GM18499 (cell line): Measurements from ENCODE around the gene TMEM120B.
"Not testable (repeated sequence)": the region's sequence is repeated elsewhere in the genome, so short reads cannot be mapped to it uniquely, and the experiment has no call there.

Experiments used
- ATAC-seq: cut with Tn5 transposase; IDR thresholded peaks from one replicate; pipeline ENCODE4 v1.9.1; 2021; ENCODE audit warnings: moderate number of reproducible peaks; ENCODE audit not compliant: insufficient read depth, unreplicated experiment

TMEM120B gene

GRCh38 chr12:121789233-121789781 lies 76.8 kb downstream of the TMEM120B start:
- no peak for ATAC-seq

GRCh38 chr12:121789800-121790728 lies 77.5 kb downstream of the TMEM120B start:
- no peak for ATAC-seq

- not testable (repeated sequence) for ATAC-seq
Observed at GRCh38 chr12:121790785-121791184, 78.2 kb downstream of the TMEM120B start.

GRCh38 chr12:121791671-121792551 lies 79.4 kb downstream of the TMEM120B start:
- no peak for ATAC-seq

- ATAC-seq: no peak
Observed at GRCh38 chr12:121792607-121793439, 80.3 kb downstream of the TMEM120B start.

GRCh38 chr12:121793440-121793837 lies 80.9 kb downstream of the TMEM120B start, which contains the start of gene RHOF:
Gene RHOF (minus strand): TSS chr12:121793688. CDS start chr12:121793633, 55 bp downstream.
- no peak for ATAC-seq

GRCh38 chr12:121793838-121794533 lies 81.4 kb downstream of the TMEM120B start:
- no peak for ATAC-seq

GRCh38 chr12:121794534-121795033 lies 82.0 kb downstream of the TMEM120B start:
- ATAC-seq: no peak

DNA sequence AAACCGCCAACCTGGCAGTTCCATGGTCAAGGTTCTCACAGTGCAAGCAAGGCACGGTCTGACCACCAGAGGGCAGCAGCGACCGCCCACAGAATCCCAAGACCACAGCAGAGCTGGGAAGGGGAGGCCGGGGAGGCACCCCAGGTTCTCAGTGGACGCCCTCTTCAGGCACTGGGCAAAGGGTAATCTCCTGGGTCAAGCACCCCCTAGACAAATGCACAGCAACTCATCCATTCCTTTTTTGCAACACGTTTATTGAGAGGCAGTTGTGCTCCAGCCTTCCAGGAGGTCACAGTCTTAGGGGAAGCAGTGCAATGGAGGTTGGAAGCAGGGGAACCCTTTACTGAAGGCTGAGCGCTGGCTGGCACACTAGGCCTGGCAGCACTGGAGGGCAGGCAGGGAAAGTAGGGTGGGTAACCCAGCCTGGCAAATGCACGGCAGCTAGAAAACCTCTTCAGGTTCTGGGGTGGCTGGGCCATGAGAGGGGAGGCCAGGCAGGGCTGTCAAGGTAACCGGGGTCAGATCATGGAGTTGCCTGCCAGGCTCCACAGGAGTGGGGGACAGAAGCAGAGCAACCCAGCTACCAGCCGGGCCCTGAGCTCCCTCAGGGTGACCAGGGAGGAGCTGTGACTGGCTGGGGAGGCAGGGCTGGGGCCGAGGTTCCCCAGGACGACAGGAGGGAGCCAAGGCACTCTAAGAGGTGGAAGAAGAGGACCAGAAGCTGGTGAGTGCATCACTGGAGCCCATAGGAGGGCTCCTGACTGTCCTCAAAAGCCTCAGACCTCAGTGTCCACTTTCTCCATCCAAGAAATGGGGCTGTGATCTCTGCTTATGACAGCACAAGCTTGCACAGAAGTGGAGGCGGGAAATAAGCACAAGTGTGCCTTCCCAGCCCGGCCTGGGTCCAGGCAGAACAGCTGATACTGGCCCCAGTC lies 82.7 kb downstream of the TMEM120B start:
- no peak for ATAC-seq

GRCh38 chr12:121796855-121797751 lies 84.6 kb downstream of the TMEM120B start:
- no peak for ATAC-seq

DNA sequence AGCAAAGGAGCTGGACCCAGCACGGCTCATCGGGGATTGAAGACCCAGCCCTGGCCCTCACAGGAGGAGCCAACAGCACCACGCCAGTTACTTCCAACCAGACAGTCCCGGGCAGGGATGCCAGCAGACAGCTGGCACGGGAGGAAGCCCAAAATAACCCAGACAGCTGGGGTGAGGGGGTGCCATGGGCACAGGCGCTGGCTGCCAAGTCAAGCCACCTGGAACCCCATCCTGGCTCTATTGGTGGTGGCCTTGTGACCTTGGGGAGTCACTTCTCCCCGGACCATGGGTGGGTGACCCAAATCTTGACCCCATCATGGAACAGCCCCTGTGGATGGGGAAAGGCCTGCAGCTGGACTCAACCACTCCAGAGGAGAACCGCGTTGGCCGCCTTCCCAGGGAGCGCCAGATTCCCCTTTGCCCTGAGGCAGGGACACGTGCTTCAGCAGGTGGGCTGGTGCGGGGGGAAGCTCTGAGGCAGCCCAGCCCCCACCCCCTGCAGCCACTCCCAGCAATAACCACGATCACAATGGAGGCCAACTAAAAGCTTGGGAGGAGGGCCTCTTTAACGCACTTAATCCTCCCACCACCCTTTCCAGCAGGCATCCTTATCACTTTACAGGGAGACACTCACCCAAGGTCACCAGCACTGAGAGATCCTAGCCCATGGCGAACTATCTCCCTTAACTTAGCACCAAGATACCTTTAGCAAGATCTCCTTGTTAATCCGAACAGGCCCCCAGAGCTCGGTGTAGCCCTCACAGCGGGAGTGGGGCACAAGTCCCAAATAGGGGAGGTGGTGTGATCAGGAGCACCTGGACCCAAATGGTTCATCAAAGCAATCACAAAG lies 85.6 kb downstream of the TMEM120B start:
- no peak for ATAC-seq

- no peak for ATAC-seq
Observed at GRCh38 chr12:121798787-121799155, 86.2 kb downstream of the TMEM120B start.

GRCh38 chr12:121799156-121799841 lies 86.7 kb downstream of the TMEM120B start:
- ATAC-seq: no peak

DNA sequence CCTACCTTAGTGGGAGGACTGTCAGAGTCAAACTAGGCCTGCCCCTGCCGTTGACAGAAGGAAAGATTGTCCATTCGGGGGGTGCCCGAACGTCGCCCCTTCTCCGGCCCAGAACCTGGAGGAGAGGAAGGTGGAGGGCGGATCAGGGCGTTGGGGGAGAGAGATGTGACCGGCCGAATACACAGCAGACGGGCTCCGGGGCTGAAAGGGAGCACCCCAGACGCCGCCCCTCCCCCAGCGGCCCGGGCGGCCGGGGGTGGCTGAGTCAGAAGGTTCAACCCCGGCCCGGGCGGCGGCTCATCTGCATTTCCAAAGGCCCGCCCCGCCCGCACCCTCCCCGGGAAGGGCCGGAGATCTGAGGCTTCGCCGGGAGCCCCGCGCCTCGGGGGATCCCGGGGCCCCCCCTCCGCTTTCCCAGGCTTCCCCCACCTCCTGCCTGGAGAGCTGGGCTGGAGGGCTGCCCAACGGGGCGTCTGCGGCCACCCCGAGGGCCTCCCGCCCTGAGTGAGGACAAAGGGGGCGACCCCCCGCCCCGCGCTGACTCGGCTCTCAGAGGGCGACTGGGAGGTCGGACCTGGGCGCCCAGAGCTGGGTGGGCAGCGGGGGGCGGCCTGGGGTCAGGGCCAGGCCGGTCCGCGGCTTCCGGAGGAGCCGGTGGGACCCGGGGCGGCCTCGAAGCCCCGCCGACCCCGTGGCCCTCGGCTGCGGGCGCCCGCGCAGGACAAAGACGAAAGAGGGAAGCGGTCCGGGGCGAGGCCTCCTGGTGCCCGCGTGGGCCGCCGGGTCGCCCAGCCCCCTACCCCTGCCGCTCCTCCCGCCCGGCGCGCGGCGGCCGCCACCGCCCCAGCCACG lies 87.5 kb downstream of the TMEM120B start:
- no peak for ATAC-seq
